ENCODE data around the gene FAM53B.

DNA sequence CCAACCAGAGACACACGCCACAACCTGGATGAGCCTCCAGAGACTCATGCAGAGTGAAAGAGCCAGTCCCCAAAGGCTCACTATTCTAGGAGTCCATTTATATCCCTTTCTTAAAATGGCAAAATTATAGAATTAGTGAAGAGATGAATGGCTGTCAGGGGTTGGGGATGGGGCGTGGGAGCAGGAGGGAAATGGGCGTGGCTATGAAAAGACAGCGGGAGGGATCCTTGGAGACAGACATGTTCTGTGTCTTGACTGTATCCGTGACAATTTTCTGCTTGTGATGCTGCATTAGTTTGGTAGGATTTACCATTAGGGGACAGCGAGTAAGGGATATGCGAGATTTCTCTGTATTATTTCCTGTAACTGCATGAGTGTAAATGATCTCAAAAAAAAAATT lies 33.0 kb downstream of the FAM53B start:
- TF ChIP-seq, protein P1, sequence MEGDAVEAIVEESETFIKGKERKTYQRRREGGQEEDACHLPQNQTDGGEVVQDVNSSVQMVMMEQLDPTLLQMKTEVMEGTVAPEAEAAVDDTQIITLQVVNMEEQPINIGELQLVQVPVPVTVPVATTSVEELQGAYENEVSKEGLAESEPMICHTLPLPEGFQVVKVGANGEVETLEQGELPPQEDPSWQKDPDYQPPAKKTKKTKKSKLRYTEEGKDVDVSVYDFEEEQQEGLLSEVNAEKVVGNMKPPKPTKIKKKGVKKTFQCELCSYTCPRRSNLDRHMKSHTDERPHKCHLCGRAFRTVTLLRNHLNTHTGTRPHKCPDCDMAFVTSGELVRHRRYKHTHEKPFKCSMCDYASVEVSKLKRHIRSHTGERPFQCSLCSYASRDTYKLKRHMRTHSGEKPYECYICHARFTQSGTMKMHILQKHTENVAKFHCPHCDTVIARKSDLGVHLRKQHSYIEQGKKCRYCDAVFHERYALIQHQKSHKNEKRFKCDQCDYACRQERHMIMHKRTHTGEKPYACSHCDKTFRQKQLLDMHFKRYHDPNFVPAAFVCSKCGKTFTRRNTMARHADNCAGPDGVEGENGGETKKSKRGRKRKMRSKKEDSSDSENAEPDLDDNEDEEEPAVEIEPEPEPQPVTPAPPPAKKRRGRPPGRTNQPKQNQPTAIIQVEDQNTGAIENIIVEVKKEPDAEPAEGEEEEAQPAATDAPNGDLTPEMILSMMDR (IDR thresholded peaks at IDR 0.05), result no peak
- no peak for TF ChIP-seq POLR2A (IDR thresholded peaks at IDR 0.05)
